Measurements from ENCODE around the gene GDF7. TPM values are rescaled to one million over a fixed set of nuclear protein-coding genes. Genes with fewer than 3 reads are reported as not detected.

Gene GDF7
- total RNA-seq, 1 experiment from 2014 or later = 0.04 TPM

DNA sequence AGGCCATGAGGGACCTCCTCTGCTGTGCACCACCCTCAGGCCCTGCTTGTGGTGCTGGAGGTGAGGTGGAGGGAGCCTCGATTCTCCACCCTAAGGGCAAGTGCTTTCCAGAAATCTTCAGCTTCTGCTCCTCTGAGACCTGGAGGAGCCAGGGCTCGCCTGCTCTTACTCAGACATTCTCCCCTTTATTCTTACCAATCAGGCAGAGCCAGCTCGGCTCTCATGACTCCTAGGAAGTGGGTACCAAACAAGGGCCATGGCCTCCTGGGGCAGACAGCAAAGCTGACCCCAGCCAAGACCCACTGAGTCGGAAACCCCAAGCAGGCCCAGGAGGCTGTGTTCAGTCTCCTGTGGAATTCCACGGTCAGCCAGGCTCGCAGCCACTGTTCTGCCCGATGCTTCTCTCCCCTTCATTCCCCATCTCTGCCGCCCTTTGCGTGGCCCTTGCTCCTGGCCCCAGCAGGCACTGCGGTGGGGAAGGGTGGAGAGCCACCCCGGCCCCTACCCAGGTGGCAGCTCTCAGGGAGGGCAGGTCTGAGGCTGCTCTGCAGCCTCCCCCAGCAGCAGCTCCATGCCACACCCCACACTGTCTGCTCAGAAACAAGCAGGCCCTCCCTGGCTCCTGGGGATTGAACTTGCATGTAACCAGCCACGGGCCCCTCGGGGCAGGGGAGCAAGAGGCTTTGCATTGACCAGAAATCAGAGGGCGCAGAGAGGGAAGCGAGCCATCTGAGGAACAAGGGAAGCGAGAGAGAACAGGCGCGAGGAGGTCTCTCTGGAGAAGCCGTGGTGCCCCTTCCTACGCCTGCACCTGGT, 40.0 kb upstream of the GDF7 start:
- Histone ChIP-seq H2AFZ (ENCODE audit: low read length) (no peak overlapping the region), H3T11ph (ENCODE audit: low read length) (no peak overlapping the region), H3K79me2 (ENCODE audit: insufficient read depth, low read length) (no peaks in the 10 kb centered on the region), H3K4me1 (ENCODE audit: insufficient read depth, low read length) (no peaks in the 10 kb centered on the region), H4K20me1 (ENCODE audit: control insufficient read depth, insufficient read depth, insufficient read length) (no peaks in the 10 kb centered on the region), H2BK20ac (ENCODE audit: low read depth, low read length, poor library complexity, severe bottlenecking) (no peak overlapping the region), H3K27me3 (ENCODE audit: insufficient read depth, low read length) (no peaks in the 10 kb centered on the region), H3K18ac (ENCODE audit: insufficient read length, low read depth, low read length) (no peak overlapping the region), H3K23ac (ENCODE audit: insufficient read length, low read depth, low read length) (no peak overlapping the region), H2AK5ac (ENCODE audit: insufficient read length, low read length) (no peak overlapping the region), H3K14ac (ENCODE audit: insufficient read depth, low read length) (no peak overlapping the region; the same call in 1 of the 2 replicates), H4K5ac (ENCODE audit: insufficient read length, low read depth, low read length) (no peak overlapping the region), H4K91ac (ENCODE audit: insufficient read length, low read depth, low read length) (no peak overlapping the region), H3K56ac (ENCODE audit: insufficient read length, low read depth, low read length) (no peak overlapping the region), H2BK5ac (ENCODE audit: insufficient read length, low read length) (no peak overlapping the region), H3K9ac (ENCODE audit: extremely low read depth, insufficient read length, low read length) (no peak overlapping the region), H3K23me2 (ENCODE audit: insufficient read length, low read depth, low read length, poor library complexity, severe bottlenecking) (no peaks in the 10 kb centered on the region), H2BK12ac (ENCODE audit: insufficient read length, low read depth, low read length) (no peak overlapping the region), H3K9me3 (ENCODE audit: control insufficient read depth, low read depth, low read length) (no peaks in the 10 kb centered on the region), H2BK15ac (ENCODE audit: low read depth, low read length) (no peak overlapping the region), H3K4me2 (ENCODE audit: insufficient read depth, insufficient read length, low read length) (no peak overlapping the region), H3K27ac (ENCODE audit: insufficient read length, low read depth, low read length) (no peak overlapping the region), H4K8ac (replicated peaks; ENCODE audit: insufficient read length, low read depth, low read length) (no peak overlapping the region), H2BK120ac (ENCODE audit: low read depth, low read length, poor library complexity, severe bottlenecking) (no peak overlapping the region), H3K4ac (ENCODE audit: low read depth, low read length) (no peak overlapping the region), H3K79me1 (ENCODE audit: insufficient read depth, low read depth, low read length, poor library complexity, severe bottlenecking) (no peaks in the 10 kb centered on the region)
- WGBS (ENCODE audit: extremely low coverage, insufficient read length, low lambda C conversion rate) = no CpG with 5 or more reads among the region's 20 CpGs
- peaks cover 14 to 20% of the 10 kb centered on the region in 2 experiments for H3K4me1 Mint-ChIP-seq
- H3K4me3 Mint-ChIP-seq = no peak overlapping the region
- H3K9me3 Mint-ChIP-seq = no peaks in the 10 kb centered on the region
- no peaks in the 10 kb centered on the region; a peak in 1 of 7 replicates for H3K36me3 Mint-ChIP-seq (ENCODE audit: insufficient read depth in 1 of 3, low read depth in 3 of 3)
- no peaks in the 10 kb centered on the region; the same call in 1 of the 2 replicates for H3K27me3 Mint-ChIP-seq (ENCODE audit: low read depth)
- TF ChIP-seq, protein P1, sequence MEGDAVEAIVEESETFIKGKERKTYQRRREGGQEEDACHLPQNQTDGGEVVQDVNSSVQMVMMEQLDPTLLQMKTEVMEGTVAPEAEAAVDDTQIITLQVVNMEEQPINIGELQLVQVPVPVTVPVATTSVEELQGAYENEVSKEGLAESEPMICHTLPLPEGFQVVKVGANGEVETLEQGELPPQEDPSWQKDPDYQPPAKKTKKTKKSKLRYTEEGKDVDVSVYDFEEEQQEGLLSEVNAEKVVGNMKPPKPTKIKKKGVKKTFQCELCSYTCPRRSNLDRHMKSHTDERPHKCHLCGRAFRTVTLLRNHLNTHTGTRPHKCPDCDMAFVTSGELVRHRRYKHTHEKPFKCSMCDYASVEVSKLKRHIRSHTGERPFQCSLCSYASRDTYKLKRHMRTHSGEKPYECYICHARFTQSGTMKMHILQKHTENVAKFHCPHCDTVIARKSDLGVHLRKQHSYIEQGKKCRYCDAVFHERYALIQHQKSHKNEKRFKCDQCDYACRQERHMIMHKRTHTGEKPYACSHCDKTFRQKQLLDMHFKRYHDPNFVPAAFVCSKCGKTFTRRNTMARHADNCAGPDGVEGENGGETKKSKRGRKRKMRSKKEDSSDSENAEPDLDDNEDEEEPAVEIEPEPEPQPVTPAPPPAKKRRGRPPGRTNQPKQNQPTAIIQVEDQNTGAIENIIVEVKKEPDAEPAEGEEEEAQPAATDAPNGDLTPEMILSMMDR (conservative IDR thresholded peaks at IDR 0.05) = no peak
- DNase-seq = no peak
- no peak overlapping the region for H3K27ac Mint-ChIP-seq

All from H9 (cell line).